Neuron (in vitro differentiated cells): ENCODE measurements around the gene CUEDC2.

Experiments
- H2AFZ ChIP-seq: one replicate; pipeline ENCODE4 v1.6.1; 2013; ENCODE audit warnings: low read depth, mild to moderate bottlenecking, inconsistent platforms, low read length, moderate library complexity
- H3K27me3 ChIP-seq: one replicate; pipeline ENCODE4 v1.6.1; 2013; ENCODE audit warnings: low read length; ENCODE audit not compliant: insufficient read depth
- H3K36me3 ChIP-seq: one replicate; pipeline ENCODE4 v1.6.1; 2013; ENCODE audit warnings: low read length; ENCODE audit not compliant: insufficient read depth
- H3K4me1 ChIP-seq: one replicate; pipeline ENCODE4 v1.6.1; 2013; ENCODE audit warnings: low read length; ENCODE audit not compliant: insufficient read depth
- H3K4me3 ChIP-seq: 2 replicates; pipeline ENCODE4 v1.5.1; 2013; ENCODE audit warnings: mild to moderate bottlenecking, low read length, moderate library complexity
- H3K9me3 ChIP-seq: one replicate; pipeline ENCODE4 v1.6.1; 2013; ENCODE audit warnings: low read length

Gene CUEDC2

GRCh38 chr10:102429468-102429867 is 2.9 kb downstream of the CUEDC2 start:
- Histone ChIP-seq H2AFZ (no peak overlapping the region), H3K4me3 (no peak overlapping the region), H3K36me3 (peaks cover 3% of the 10 kb centered on the region), H3K27me3 (no peaks in the 10 kb centered on the region), H3K9me3 (no peaks in the 10 kb centered on the region), H3K4me1 (peaks cover 23% of the 10 kb centered on the region)

- Histone ChIP-seq H2AFZ (no peak overlapping the region), H3K4me3 (no peak overlapping the region), H3K4me1 (peaks cover 26% of the 10 kb centered on the region), H3K36me3 (peaks cover 19% of the 10 kb centered on the region), H3K9me3 (no peaks in the 10 kb centered on the region), H3K27me3 (no peaks in the 10 kb centered on the region)
Observed at GRCh38 chr10:102426803-102427287, 5.5 kb downstream of the CUEDC2 start.

GRCh38 chr10:102425444-102425843 is 6.9 kb downstream of the CUEDC2 start:
- Histone ChIP-seq H2AFZ (no peak overlapping the region), H3K27me3 (no peaks in the 10 kb centered on the region), H3K9me3 (no peaks in the 10 kb centered on the region), H3K36me3 (peaks cover 19% of the 10 kb centered on the region), H3K4me1 (peaks cover 25% of the 10 kb centered on the region), H3K4me3 (no peak overlapping the region)

GRCh38 chr10:102424916-102425315 is 7.5 kb downstream of the CUEDC2 start:
- Histone ChIP-seq H3K36me3 (peaks cover 19% of the 10 kb centered on the region), H3K27me3 (no peaks in the 10 kb centered on the region), H3K4me1 (peaks cover 28% of the 10 kb centered on the region), H3K4me3 (no peak overlapping the region), H2AFZ (no peak overlapping the region), H3K9me3 (no peaks in the 10 kb centered on the region)

GRCh38 chr10:102424145-102424544 is 8.2 kb downstream of the CUEDC2 start:
- Histone ChIP-seq H3K36me3 (peaks cover 19% of the 10 kb centered on the region), H3K27me3 (no peaks in the 10 kb centered on the region), H3K9me3 (no peaks in the 10 kb centered on the region), H3K4me3 (no peak overlapping the region), H3K4me1 (peaks cover 32% of the 10 kb centered on the region), H2AFZ (no peak overlapping the region)

GRCh38 chr10:102423372-102423968 is 8.9 kb downstream of the CUEDC2 start:
- Histone ChIP-seq H2AFZ (no peak overlapping the region), H3K4me1 (peaks cover 37% of the 10 kb centered on the region), H3K27me3 (no peaks in the 10 kb centered on the region), H3K9me3 (no peaks in the 10 kb centered on the region), H3K36me3 (peaks cover 19% of the 10 kb centered on the region), H3K4me3 (no peak overlapping the region)

GRCh38 chr10:102422545-102423129 is 9.7 kb downstream of the CUEDC2 start:
- H3K4me3 ChIP-seq = peak overlapping the region; percentile 82
- no peak overlapping the region for H2AFZ ChIP-seq
- no peaks in the 10 kb centered on the region for H3K27me3 ChIP-seq
- H3K4me1 ChIP-seq = peaks cover 45% of the 10 kb centered on the region
- no peaks in the 10 kb centered on the region for H3K9me3 ChIP-seq
- H3K36me3 ChIP-seq = peaks cover 19% of the 10 kb centered on the region

GRCh38 chr10:102421757-102422512 is 10.4 kb downstream of the CUEDC2 start:
- no peaks in the 10 kb centered on the region for H3K9me3 ChIP-seq
- H2AFZ ChIP-seq = no peak overlapping the region

GRCh38 chr10:102421507-102421756 is 10.9 kb downstream of the CUEDC2 start:
- peak overlapping the region; percentile 82 for H3K4me3 ChIP-seq
- H3K36me3 ChIP-seq = peaks cover 19% of the 10 kb centered on the region
- no peak overlapping the region for H2AFZ ChIP-seq
- peaks cover 45% of the 10 kb centered on the region for H3K4me1 ChIP-seq
- no peaks in the 10 kb centered on the region for H3K27me3 ChIP-seq
- H3K9me3 ChIP-seq = no peaks in the 10 kb centered on the region

More at GRCh38 chr10:102421757-102422512, 10.4 kb downstream of the CUEDC2 start:
- peaks cover 45% of the 10 kb centered on the region for H3K4me1 ChIP-seq
- H3K27me3 ChIP-seq = no peaks in the 10 kb centered on the region
- H3K4me3 ChIP-seq = peak overlapping the region; percentile 82
- H3K36me3 ChIP-seq = peaks cover 19% of the 10 kb centered on the region

GRCh38 chr10:102420714-102421506 is 11.5 kb downstream of the CUEDC2 start, which contains the start of gene FBXL15:
Gene FBXL15 (plus strand): TSS chr10:102420836. CDS start chr10:102421130, 294 bp downstream.
- no peaks in the 10 kb centered on the region for H3K27me3 ChIP-seq
- H2AFZ ChIP-seq = peak within 1 kb of the TSS; percentile 42
- H3K9me3 ChIP-seq = no peaks in the 10 kb centered on the region
- peak within 1 kb of the TSS; percentile 82 for H3K4me3 ChIP-seq
- peaks cover 42% of the 10 kb centered on the region for H3K4me1 ChIP-seq
- H3K36me3 ChIP-seq = peaks cover 19% of the 10 kb centered on the region

- H3K9me3 ChIP-seq = no peaks in the 10 kb centered on the region
- peaks cover 37% of the 10 kb centered on the region for H3K4me1 ChIP-seq
- H3K27me3 ChIP-seq = no peaks in the 10 kb centered on the region
- H2AFZ ChIP-seq = peak overlapping the region; percentile 42
- peak overlapping the region; percentile 82 for H3K4me3 ChIP-seq
- H3K36me3 ChIP-seq = peaks cover 19% of the 10 kb centered on the region
Observed at GRCh38 chr10:102420181-102420713, 12.1 kb downstream of the CUEDC2 start.

- Histone ChIP-seq H2AFZ (peak overlapping the region; percentile 27), H3K27me3 (no peaks in the 10 kb centered on the region), H3K36me3 (peaks cover 16% of the 10 kb centered on the region), H3K9me3 (no peaks in the 10 kb centered on the region), H3K4me1 (peaks cover 41% of the 10 kb centered on the region), H3K4me3 (peak overlapping the region; percentile 82)
Observed at GRCh38 chr10:102419269-102420180, 12.8 kb downstream of the CUEDC2 start.
